CD4-positive, CD25-positive, alpha-beta regulatory T cell (primary cell): ENCODE results near the gene SOX6. TPM values are rescaled to one million over a fixed set of nuclear protein-coding genes. Genes with fewer than 3 reads are reported as not detected.

Experiments
- ATAC-seq, 2 donors: fragments of 150-1000 bp; cut with Tn5 transposase; one replicate each; pipeline ENCODE4 v1.10.0; 2021; ENCODE audit warnings: low read depth in 2 of 2, moderate number of reproducible peaks in 2 of 2, moderate library complexity in 1 of 2
- DNase-seq, 3 donors: peaks; one replicate each; pipeline versions ENCODE4 v3.0.0 to v3.0.0-alpha.2; 2012 to 2022; ENCODE audit warnings: mixed read lengths in 1 of 3
- H3K27ac ChIP-seq: one replicate; pipeline ENCODE4 v1.7.0; 2013; ENCODE audit warnings: mild to moderate bottlenecking, low read length; ENCODE audit not compliant: insufficient read depth, poor library complexity, severe bottlenecking
- H3K27me3 ChIP-seq: one replicate; pipeline ENCODE4 v1.7.0; 2013; ENCODE audit warnings: low read length; ENCODE audit not compliant: control insufficient read depth, insufficient read depth
- H3K36me3 ChIP-seq: one replicate; pipeline ENCODE4 v1.7.0; 2013; ENCODE audit warnings: mild to moderate bottlenecking, low read length, moderate library complexity; ENCODE audit not compliant: control insufficient read depth, insufficient read depth
- H3K4me1 ChIP-seq: 2 replicates; pipeline ENCODE4 v1.7.0; 2013; ENCODE audit warnings: mild to moderate bottlenecking, low read length; ENCODE audit not compliant: insufficient read depth, control insufficient read depth, poor library complexity, severe bottlenecking
- H3K4me3 ChIP-seq: one replicate; pipeline ENCODE4 v1.7.0; 2013; ENCODE audit warnings: low read depth, mild to moderate bottlenecking, low read length, moderate library complexity
- H3K9me3 ChIP-seq, 2 experiments: 1 replicate in 1 of 2; 2 replicates in 1 of 2; pipeline ENCODE4 v1.7.0; 2013; ENCODE audit warnings: low read length in 2 of 2, mild to moderate bottlenecking in 1 of 2, moderate library complexity in 1 of 2; ENCODE audit not compliant: control insufficient read depth in 2 of 2
- H3K27ac Mint-ChIP-seq, 3 donors: one replicate each; pipeline ENCODE4 v1.8.0; 2020 to 2022; ENCODE audit warnings: mild to moderate bottlenecking in 3 of 3, mixed read lengths in 3 of 3, moderate library complexity in 2 of 3
- H3K27me3 Mint-ChIP-seq: one replicate; pipeline ENCODE4 v1.8.0; 2022; ENCODE audit warnings: mild to moderate bottlenecking, mixed read lengths
- H3K36me3 Mint-ChIP-seq: one replicate; pipeline ENCODE4 v1.8.0; 2020; ENCODE audit warnings: mixed read lengths
- H3K4me1 Mint-ChIP-seq, 4 donors: one replicate each; pipeline ENCODE4 v1.8.0; 2020 to 2022; ENCODE audit warnings: mixed read lengths in 4 of 4, mild to moderate bottlenecking in 1 of 4
- H3K4me3 Mint-ChIP-seq, 4 donors: one replicate each; pipeline ENCODE4 v1.8.0; 2020 to 2022; ENCODE audit warnings: mild to moderate bottlenecking in 4 of 4, mixed read lengths in 4 of 4, moderate library complexity in 3 of 4
- H3K9me3 Mint-ChIP-seq, 7 donors: one replicate each; pipeline ENCODE4 v1.8.0; 2020 to 2022; ENCODE audit warnings: mixed read lengths in 7 of 7, mild to moderate bottlenecking in 3 of 7, moderate library complexity in 2 of 7
- polyA plus RNA-seq, 4 donors: library from polyadenylated mRNA; unstranded; fragments of 300-500 nt; fragmentation: Illumina TruSeq; gene quantifications; one replicate each; pipeline ENCODE4 v1.2.3, GENCODE V29; 2021
- total RNA-seq: library from RNA; stranded (reverse); gene quantifications from one replicate; pipeline ENCODE4 v1.2.3, GENCODE V29; 2022

The SOX6 gene
- total and polyA plus RNA-seq, 5 donors from 2014 or later: 0.05 TPM; not detected in 4

DNA sequence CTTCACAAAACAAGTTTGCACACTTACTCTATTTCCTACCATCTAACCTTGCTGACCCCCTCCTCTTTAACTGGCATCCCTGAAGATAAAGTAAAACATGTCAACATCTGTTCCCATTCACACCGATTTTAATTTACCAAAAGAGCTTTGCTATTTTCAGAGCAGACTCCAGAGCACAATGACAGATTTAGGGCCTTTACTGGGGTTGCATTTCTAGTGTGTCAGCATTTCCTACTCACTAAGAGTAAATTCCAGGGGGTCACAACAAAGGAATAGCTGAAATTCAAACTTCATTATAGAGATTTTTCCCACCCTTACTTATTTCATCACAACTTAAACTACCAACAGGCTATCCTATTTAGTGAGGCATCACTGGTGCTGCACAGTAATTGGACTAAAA, 60.8 kb downstream of the SOX6 start:
- no peaks in the 10 kb centered on the region for H3K9me3 ChIP-seq
- DNase-seq (no peak), ATAC-seq (no peak)
- H3K27ac Mint-ChIP-seq: no peak overlapping the region
- no peaks in the 10 kb centered on the region for H3K27me3 ChIP-seq
- no peak overlapping the region for H3K4me3 Mint-ChIP-seq
- no peaks in the 10 kb centered on the region for H3K4me1 ChIP-seq
- no peak overlapping the region for H3K4me3 ChIP-seq
- no peak overlapping the region for H3K27ac ChIP-seq
- no peaks in the 10 kb centered on the region for H3K36me3 Mint-ChIP-seq
- H3K9me3 Mint-ChIP-seq: peaks cover 0 to 4% (median 0%) of the 10 kb centered on the region in 7 donors
- H3K4me1 Mint-ChIP-seq: no peaks in the 10 kb centered on the region
- H3K36me3 ChIP-seq: no peaks in the 10 kb centered on the region
- H3K27me3 Mint-ChIP-seq: no peaks in the 10 kb centered on the region

- Histone ChIP-seq H3K27ac (no peak overlapping the region), H3K4me3 (no peak overlapping the region), H3K4me1 (no peaks in the 10 kb centered on the region), H3K36me3 (no peaks in the 10 kb centered on the region), H3K9me3 (no peaks in the 10 kb centered on the region), H3K27me3 (no peaks in the 10 kb centered on the region)
- peaks cover 0 to 4% (median 1%) of the 10 kb centered on the region in 7 donors for H3K9me3 Mint-ChIP-seq
- DNase-seq: no peak
- H3K27ac Mint-ChIP-seq: no peak overlapping the region
- ATAC-seq: no peak
- no peaks in the 10 kb centered on the region for H3K36me3 Mint-ChIP-seq
- H3K4me3 Mint-ChIP-seq: no peak overlapping the region
- no peaks in the 10 kb centered on the region for H3K4me1 Mint-ChIP-seq
- no peaks in the 10 kb centered on the region for H3K27me3 Mint-ChIP-seq
These were observed 63.1 kb downstream of the SOX6 start for GRCh38 chr11:16293204-16293681.

DNA sequence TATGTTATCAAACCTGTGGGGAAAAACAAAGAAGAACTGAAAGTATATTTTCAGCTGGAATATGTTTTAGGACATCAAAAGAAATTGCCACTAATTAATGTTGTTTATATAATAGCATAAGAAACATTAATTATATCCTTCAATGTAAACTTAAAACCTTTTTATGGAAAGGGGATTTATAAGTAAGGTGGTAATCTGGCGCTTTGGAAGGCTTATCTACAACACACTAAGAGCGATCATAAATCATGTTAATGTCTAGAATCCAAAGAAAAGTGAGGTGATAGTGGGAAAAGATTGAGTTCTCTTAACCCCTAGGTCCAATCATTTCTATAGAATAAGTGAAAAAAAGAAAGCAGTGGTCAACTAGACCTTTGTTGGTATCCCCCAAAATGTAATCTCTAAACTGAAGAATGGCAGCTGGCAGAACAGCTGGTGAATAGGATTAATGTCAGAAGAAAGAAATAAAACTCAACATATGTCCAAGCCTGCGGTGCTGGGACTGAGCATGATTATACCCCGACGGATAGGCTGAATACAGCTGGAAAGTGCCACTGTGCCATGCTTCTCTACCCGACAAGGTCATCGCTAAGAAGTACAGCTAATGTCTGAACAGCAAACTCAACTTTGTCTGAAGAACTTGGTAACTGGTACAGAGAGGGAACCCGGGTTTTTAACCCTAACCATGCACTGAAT, 64.0 kb downstream of the SOX6 start:
- Mint-ChIP-seq H3K4me3 (no peak overlapping the region), H3K4me1 (no peaks in the 10 kb centered on the region), H3K36me3 (no peaks in the 10 kb centered on the region), H3K9me3 (peaks cover 0 to 4% (median 0%) of the 10 kb centered on the region in 7 donors), H3K27ac (no peak overlapping the region), H3K27me3 (no peaks in the 10 kb centered on the region)
- Histone ChIP-seq H3K9me3 (no peaks in the 10 kb centered on the region), H3K4me3 (no peak overlapping the region), H3K36me3 (no peaks in the 10 kb centered on the region), H3K27ac (no peak overlapping the region), H3K4me1 (no peaks in the 10 kb centered on the region), H3K27me3 (no peaks in the 10 kb centered on the region)
- ATAC-seq (no peak), DNase-seq (no peak)

DNA sequence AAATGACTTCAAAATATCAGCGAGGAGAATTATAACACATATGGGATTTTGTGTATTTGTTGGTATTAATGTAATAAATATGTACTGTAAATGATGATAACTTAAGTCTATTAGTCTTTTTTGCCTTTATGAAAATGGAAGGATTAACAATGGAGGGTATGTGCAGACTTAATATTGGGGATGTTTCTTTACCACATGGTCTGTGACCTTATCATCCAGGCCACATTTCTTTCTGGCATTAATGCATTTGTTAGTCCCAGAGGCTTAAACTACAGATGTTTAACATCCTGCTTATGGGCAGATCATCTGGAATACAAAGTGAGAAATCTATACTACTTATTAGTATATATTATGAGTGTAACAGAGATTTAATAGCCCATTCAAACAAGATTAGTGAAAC, 64.6 kb downstream of the SOX6 start:
- Mint-ChIP-seq H3K9me3 (peaks cover 0 to 4% (median 0%) of the 10 kb centered on the region in 7 donors), H3K27me3 (no peaks in the 10 kb centered on the region), H3K4me1 (no peaks in the 10 kb centered on the region), H3K27ac (no peak overlapping the region), H3K4me3 (no peak overlapping the region), H3K36me3 (no peaks in the 10 kb centered on the region)
- ATAC-seq (no peak), DNase-seq (no peak)
- Histone ChIP-seq H3K27me3 (no peaks in the 10 kb centered on the region), H3K27ac (no peak overlapping the region), H3K4me1 (no peaks in the 10 kb centered on the region), H3K9me3 (no peaks in the 10 kb centered on the region), H3K4me3 (no peak overlapping the region), H3K36me3 (no peaks in the 10 kb centered on the region)

- ATAC-seq: no peak
These were observed 66.8 kb downstream of the SOX6 start for GRCh38 chr11:16289541-16289940.

GRCh38 chr11:16287630-16288280, 68.6 kb downstream of the SOX6 start:
- H3K27ac Mint-ChIP-seq: no peak overlapping the region
- Histone ChIP-seq H3K27me3 (no peaks in the 10 kb centered on the region), H3K36me3 (no peaks in the 10 kb centered on the region), H3K9me3 (no peaks in the 10 kb centered on the region), H3K4me1 (no peaks in the 10 kb centered on the region), H3K4me3 (no peak overlapping the region), H3K27ac (no peak overlapping the region)
- H3K27me3 Mint-ChIP-seq: no peaks in the 10 kb centered on the region
- H3K9me3 Mint-ChIP-seq: peaks cover 0 to 4% (median 0%) of the 10 kb centered on the region in 7 donors
- no peak for ATAC-seq
- no peak overlapping the region for H3K4me3 Mint-ChIP-seq
- H3K4me1 Mint-ChIP-seq: no peaks in the 10 kb centered on the region
- H3K36me3 Mint-ChIP-seq: no peaks in the 10 kb centered on the region
- no peak for DNase-seq

More at GRCh38 chr11:16289541-16289940, 66.8 kb downstream of the SOX6 start:
- H3K36me3 Mint-ChIP-seq: no peaks in the 10 kb centered on the region
- no peaks in the 10 kb centered on the region for H3K36me3 ChIP-seq
- H3K9me3 ChIP-seq: no peaks in the 10 kb centered on the region
- H3K9me3 Mint-ChIP-seq: peaks cover 0 to 4% (median 0%) of the 10 kb centered on the region in 7 donors
- H3K4me3 Mint-ChIP-seq: no peak overlapping the region
- no peaks in the 10 kb centered on the region for H3K4me1 Mint-ChIP-seq
- no peak overlapping the region for H3K27ac ChIP-seq
- no peaks in the 10 kb centered on the region for H3K27me3 ChIP-seq
- no peaks in the 10 kb centered on the region for H3K27me3 Mint-ChIP-seq
- no peak overlapping the region for H3K4me3 ChIP-seq
- no peak for DNase-seq
- no peaks in the 10 kb centered on the region for H3K4me1 ChIP-seq
- no peak overlapping the region for H3K27ac Mint-ChIP-seq

- H3K4me1 ChIP-seq: no peaks in the 10 kb centered on the region
- ATAC-seq (no peak), DNase-seq (no peak)
- Mint-ChIP-seq H3K27me3 (no peaks in the 10 kb centered on the region), H3K4me1 (no peaks in the 10 kb centered on the region), H3K36me3 (no peaks in the 10 kb centered on the region), H3K27ac (no peak overlapping the region), H3K9me3 (peaks cover 0 to 4% (median 0%) of the 10 kb centered on the region in 7 donors), H3K4me3 (no peak overlapping the region)
- H3K27me3 ChIP-seq: no peaks in the 10 kb centered on the region
- H3K27ac ChIP-seq: no peak overlapping the region
- no peaks in the 10 kb centered on the region for H3K36me3 ChIP-seq
- no peak overlapping the region for H3K4me3 ChIP-seq
- H3K9me3 ChIP-seq: no peaks in the 10 kb centered on the region
These were observed 70.3 kb downstream of the SOX6 start for GRCh38 chr11:16286095-16286494.
